GM21447 (cell line): ENCODE data around the gene LHX8.

Experiments used
- ATAC-seq: cut with Tn5 transposase; IDR thresholded peaks from one replicate; pipeline ENCODE4 v1.9.1; 2021; ENCODE audit not compliant: unreplicated experiment

The LHX8 gene

GRCh38 chr1:75203415-75204277, 69.5 kb downstream of the LHX8 start:
- ATAC-seq, result peak; percentile 83

GRCh38 chr1:75208862-75209261, 74.7 kb downstream of the LHX8 start:
- no peak for ATAC-seq
